ENCODE measurements around the gene PRCP. TPM values are rescaled to one million over a fixed set of nuclear protein-coding genes. Genes with fewer than 3 reads are reported as not detected.
A peak's percentile ranks its signal among the peaks of the same experiment; 100 is the strongest.

The PRCP gene
- polyA plus RNA-seq, 1 donor from 2014 or later, result 48.8 TPM

DNA sequence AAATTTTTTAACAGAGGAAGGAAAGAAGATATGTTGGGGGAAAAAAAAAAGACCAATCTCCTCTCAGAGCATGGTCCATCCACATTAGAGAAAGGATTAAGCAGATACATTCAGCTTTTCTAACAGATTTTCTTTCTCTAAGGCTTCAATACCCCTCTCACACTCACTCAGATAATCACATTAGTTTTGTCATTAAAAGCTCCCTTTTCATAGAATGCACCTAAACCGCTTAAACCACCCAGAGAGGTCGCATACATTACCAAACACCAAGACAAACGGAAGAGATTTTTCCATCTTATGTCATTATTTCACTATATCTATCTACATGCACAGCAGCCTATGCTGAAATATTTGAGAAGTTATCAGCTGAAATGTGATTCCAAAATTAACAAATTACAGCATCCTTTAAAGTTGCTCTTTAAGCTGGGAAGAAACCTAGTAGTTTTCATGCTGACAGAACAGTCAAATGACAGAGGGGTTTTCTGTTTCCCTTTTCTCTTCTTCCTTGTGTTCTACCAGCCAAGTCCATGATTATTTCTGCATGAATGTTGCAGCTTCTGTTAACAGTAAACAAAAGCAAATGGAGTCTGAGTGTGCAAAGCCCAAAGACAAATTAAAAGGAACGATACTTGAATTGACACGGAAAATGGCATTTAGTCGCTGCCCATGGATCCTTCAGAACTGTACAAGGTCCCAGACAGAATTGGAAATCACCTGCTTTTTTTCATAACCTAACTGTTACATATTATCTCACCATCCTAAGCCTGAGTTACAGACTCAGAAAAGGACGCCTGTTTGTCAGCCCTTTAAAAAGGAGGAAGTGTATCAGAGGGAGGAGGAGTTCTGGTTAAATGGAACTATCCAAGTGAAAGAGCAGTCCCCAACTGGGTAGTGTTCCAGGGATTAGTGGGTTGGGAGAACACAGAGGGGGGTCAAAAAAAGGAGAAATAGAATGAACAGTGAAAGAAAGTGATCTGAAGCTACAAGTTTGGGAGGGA is 54.6 kb downstream of the PRCP start:
- Mint-ChIP-seq H3K27me3 (no peaks in the 10 kb centered on the region), H3K9me3 (no peaks in the 10 kb centered on the region), H3K36me3 (peaks cover 5% of the 10 kb centered on the region), H3K4me3 (no peak overlapping the region), H3K4me1 (peaks cover 0 to 1% (median 0%) of the 10 kb centered on the region in 3 donors), H3K27ac (peak overlapping the region in 2 of 3 donors; percentile 2 to 85)

DNA sequence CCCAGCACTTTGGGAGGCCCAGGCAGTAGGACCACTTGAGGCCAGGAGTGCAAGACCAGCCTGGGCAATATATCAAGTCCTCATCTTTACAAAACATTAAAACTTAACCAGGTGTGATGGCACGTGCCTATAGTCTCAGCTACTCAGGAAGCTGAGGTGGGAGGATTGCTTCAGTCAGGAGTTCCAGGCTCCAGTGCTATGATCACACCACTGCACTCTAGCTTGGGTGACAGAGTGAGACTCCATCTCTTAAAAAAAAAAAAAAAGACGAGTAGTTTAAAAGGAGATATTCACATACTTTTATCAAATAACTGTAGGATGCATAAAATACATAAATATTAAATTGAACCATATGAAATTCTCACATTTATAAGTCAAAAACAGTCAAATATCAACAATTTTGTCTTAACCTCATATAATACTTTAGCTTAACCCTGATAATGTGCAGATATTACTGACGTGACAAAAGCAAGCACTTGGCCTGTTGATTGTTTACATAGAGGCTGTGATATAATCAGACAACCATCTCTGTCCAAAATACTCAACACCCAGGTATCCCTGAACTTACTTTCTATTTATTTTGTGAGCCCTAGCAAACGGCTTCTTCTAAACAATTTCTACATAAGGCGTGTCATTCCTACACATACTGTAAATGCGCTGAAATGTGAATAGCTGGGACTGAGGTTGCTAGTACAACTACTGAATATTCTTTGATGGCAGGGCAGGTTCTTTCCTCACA is 57.0 kb downstream of the PRCP start:
- H3K4me3 Mint-ChIP-seq, result no peak overlapping the region
- no peaks in the 10 kb centered on the region for H3K27me3 Mint-ChIP-seq
- H3K27ac Mint-ChIP-seq, result peak overlapping the region in 1 of 3 donors; percentile 8

GRCh38 chr11:82842019-82842418 is 58.2 kb downstream of the PRCP start:
- Mint-ChIP-seq H3K27me3 (no peaks in the 10 kb centered on the region), H3K27ac (no peak overlapping the region)

More for the DNA sequence above, 57.0 kb downstream of the PRCP start:
- Mint-ChIP-seq H3K4me1 (peaks cover 0 to 1% (median 0%) of the 10 kb centered on the region in 3 donors), H3K36me3 (peaks cover 10% of the 10 kb centered on the region), H3K9me3 (no peaks in the 10 kb centered on the region)

DNA sequence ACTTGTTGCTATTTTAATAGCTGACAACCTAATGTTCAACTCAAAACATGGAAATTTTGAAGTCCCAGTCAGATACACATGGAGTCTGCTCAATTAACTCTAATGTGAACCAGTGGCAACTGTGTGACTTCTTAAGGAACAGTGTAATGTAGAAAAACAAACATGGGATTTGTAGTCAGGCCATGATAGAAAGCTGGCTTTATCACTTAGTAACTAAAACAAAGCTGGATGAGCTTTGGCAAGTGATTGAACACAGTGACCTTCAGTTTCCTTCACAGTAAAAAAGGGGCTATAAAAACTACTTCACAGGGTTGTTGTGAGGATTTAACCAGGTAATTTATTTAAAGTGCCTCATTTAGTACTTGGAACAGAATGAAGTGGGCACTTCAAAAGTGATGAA is 62.6 kb downstream of the PRCP start:
- H3K4me1 Mint-ChIP-seq, result peaks cover 0 to 1% (median 0%) of the 10 kb centered on the region in 3 donors
- no peak overlapping the region for H3K4me3 Mint-ChIP-seq
- peaks cover 22% of the 10 kb centered on the region for H3K36me3 Mint-ChIP-seq
- H3K27ac Mint-ChIP-seq, result no peak overlapping the region
- H3K9me3 Mint-ChIP-seq, result no peaks in the 10 kb centered on the region
- H3K27me3 Mint-ChIP-seq, result no peaks in the 10 kb centered on the region

More at GRCh38 chr11:82842019-82842418, 58.2 kb downstream of the PRCP start:
- H3K4me1 Mint-ChIP-seq, result peaks cover 0 to 1% (median 0%) of the 10 kb centered on the region in 3 donors
- H3K4me3 Mint-ChIP-seq, result no peak overlapping the region
- peaks cover 10% of the 10 kb centered on the region for H3K36me3 Mint-ChIP-seq
- no peaks in the 10 kb centered on the region for H3K9me3 Mint-ChIP-seq

GRCh38 chr11:82832983-82833382 is 67.2 kb downstream of the PRCP start:
- Mint-ChIP-seq H3K36me3 (peaks cover 31% of the 10 kb centered on the region), H3K27ac (no peak overlapping the region), H3K9me3 (peaks cover 0 to 2% (median 0%) of the 10 kb centered on the region in 3 donors), H3K4me1 (peaks cover 0 to 5% (median 0%) of the 10 kb centered on the region in 3 donors), H3K27me3 (no peaks in the 10 kb centered on the region), H3K4me3 (no peak overlapping the region)

DNA sequence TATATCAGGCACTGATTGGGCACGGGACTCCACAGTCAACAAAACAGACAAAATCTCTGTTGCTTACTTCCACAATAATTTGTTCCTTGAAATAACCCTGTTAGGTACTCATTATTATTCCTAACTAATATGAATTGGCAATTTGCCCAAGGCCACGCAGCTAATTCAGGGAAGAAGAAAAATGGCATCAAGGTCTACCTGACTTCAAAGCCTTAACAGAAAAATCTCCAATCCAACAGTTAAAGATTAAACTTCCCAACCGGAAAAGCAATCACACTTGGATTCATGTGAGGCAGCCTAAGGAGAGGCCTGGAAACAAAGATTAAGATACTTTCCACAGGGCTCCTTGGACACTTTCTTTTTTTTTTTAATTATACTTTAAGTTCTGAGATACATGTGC is 68.9 kb downstream of the PRCP start:
- peaks cover 0 to 5% (median 3%) of the 10 kb centered on the region in 3 donors for H3K4me1 Mint-ChIP-seq
- H3K27me3 Mint-ChIP-seq, result no peaks in the 10 kb centered on the region
- H3K27ac Mint-ChIP-seq, result no peak overlapping the region
- peaks cover 38% of the 10 kb centered on the region for H3K36me3 Mint-ChIP-seq
- no peak overlapping the region for H3K4me3 Mint-ChIP-seq
- H3K9me3 Mint-ChIP-seq, result peaks cover 0 to 3% (median 2%) of the 10 kb centered on the region in 3 donors

- no peak overlapping the region for H3K27ac Mint-ChIP-seq
- H3K36me3 Mint-ChIP-seq, result peaks cover 35% of the 10 kb centered on the region
- no peak overlapping the region for H3K4me3 Mint-ChIP-seq
- H3K4me1 Mint-ChIP-seq, result peaks cover 0 to 5% (median 3%) of the 10 kb centered on the region in 3 donors
- peaks cover 0 to 3% (median 2%) of the 10 kb centered on the region in 3 donors for H3K9me3 Mint-ChIP-seq
- H3K27me3 Mint-ChIP-seq, result no peaks in the 10 kb centered on the region
Measured at GRCh38 chr11:82830746-82831145, 69.5 kb downstream of the PRCP start.

DNA sequence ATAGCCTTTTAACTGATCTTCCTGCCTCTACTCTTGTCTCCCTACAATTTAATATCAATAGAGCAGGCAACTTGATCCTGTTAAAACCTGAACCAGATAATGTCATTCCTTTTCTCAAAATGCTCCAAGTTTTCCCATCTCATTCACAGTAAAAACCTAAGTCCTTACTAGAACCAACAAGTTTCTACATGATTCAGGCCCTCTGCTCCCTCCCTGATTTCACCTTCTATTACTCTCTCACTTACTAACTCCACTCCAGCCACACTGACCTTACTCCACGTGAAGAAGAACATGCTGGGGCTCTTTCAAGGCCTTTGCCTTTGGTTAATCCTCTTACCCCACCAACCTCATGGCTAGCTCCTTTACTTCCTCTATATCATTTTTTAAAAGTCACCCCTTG is 71.1 kb downstream of the PRCP start:
- Mint-ChIP-seq H3K4me1 (peaks cover 0 to 5% (median 3%) of the 10 kb centered on the region in 3 donors), H3K4me3 (no peak overlapping the region), H3K27ac (no peak overlapping the region), H3K27me3 (no peaks in the 10 kb centered on the region), H3K36me3 (peaks cover 36% of the 10 kb centered on the region), H3K9me3 (peaks cover 0 to 3% (median 2%) of the 10 kb centered on the region in 3 donors)

GRCh38 chr11:82828472-82828871 is 71.8 kb downstream of the PRCP start:
- Mint-ChIP-seq H3K9me3 (peaks cover 0 to 3% (median 2%) of the 10 kb centered on the region in 3 donors), H3K4me3 (no peak overlapping the region), H3K27me3 (no peaks in the 10 kb centered on the region), H3K27ac (no peak overlapping the region), H3K4me1 (peaks cover 0 to 5% (median 3%) of the 10 kb centered on the region in 3 donors), H3K36me3 (peaks cover 36% of the 10 kb centered on the region)

DNA sequence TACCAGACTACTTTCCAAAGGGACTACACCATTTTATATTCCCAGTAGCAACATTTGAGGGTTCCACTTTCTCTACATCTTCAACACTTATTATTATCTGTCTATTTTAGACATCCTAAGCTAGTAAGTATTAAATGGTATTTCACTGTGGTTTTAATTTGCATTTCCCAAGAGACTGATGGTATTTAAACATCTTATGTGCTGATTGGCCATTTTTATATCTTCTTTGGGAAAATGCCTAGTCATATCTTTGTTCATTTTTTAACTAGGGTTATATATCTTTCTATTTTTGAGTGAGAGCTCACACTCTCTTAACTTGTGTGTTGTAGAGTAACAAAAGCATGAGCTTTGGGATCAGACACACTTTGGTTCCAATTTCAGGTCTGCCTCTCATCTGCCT is 73.7 kb downstream of the PRCP start:
- Mint-ChIP-seq H3K4me3 (no peak overlapping the region), H3K27ac (peak overlapping the region in 1 of 3 donors; percentile 41), H3K4me1 (peaks cover 0 to 5% (median 3%) of the 10 kb centered on the region in 3 donors), H3K9me3 (peaks cover 0 to 3% (median 0%) of the 10 kb centered on the region in 3 donors), H3K27me3 (no peaks in the 10 kb centered on the region), H3K36me3 (peaks cover 27% of the 10 kb centered on the region)

- H3K4me1 Mint-ChIP-seq, result peaks cover 0 to 3% (median 0%) of the 10 kb centered on the region in 3 donors
- no peaks in the 10 kb centered on the region for H3K27me3 Mint-ChIP-seq
- peaks cover 0 to 3% (median 0%) of the 10 kb centered on the region in 3 donors for H3K9me3 Mint-ChIP-seq
- no peak overlapping the region for H3K4me3 Mint-ChIP-seq
- H3K27ac Mint-ChIP-seq, result no peak overlapping the region
- H3K36me3 Mint-ChIP-seq, result peaks cover 33% of the 10 kb centered on the region
Measured at GRCh38 chr11:82823647-82824619, 76.3 kb downstream of the PRCP start.

- Mint-ChIP-seq H3K36me3 (peaks cover 12% of the 10 kb centered on the region), H3K27me3 (peaks cover 6% of the 10 kb centered on the region), H3K4me3 (no peak overlapping the region), H3K9me3 (no peaks in the 10 kb centered on the region), H3K4me1 (no peaks in the 10 kb centered on the region), H3K27ac (no peak overlapping the region)
Measured at GRCh38 chr11:82818409-82819043, 81.7 kb downstream of the PRCP start.

- Mint-ChIP-seq H3K4me3 (no peak overlapping the region), H3K9me3 (no peaks in the 10 kb centered on the region), H3K36me3 (peaks cover under 1% of the 10 kb centered on the region), H3K27me3 (peaks cover 10% of the 10 kb centered on the region), H3K4me1 (no peaks in the 10 kb centered on the region), H3K27ac (no peak overlapping the region)
Measured at GRCh38 chr11:82815406-82815805, 84.8 kb downstream of the PRCP start.

DNA sequence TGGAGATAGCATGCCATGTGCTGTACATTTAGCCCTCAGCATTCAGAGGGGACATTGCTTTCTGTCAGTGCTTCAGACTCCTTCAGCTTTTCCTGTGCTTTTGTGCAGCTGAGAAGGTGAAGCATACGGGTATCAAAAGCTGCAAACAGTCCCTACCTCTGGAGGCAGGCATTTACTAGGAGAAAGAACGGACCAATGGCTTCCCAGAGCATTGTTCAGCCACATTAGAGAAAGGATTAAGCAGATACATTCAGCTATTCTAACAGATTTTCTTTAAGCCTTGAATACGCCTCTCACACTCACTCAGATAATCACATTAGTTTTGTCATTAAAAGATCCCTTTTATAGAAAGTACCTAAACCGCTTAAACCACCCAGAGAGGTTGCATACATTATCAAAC is 85.9 kb downstream of the PRCP start:
- H3K9me3 Mint-ChIP-seq, result no peaks in the 10 kb centered on the region
- peaks cover 10% of the 10 kb centered on the region for H3K27me3 Mint-ChIP-seq
- H3K27ac Mint-ChIP-seq, result no peak overlapping the region
- H3K4me1 Mint-ChIP-seq, result no peaks in the 10 kb centered on the region
- no peak overlapping the region for H3K4me3 Mint-ChIP-seq
- no peaks in the 10 kb centered on the region for H3K36me3 Mint-ChIP-seq

Measured in IgD-negative memory B cell (primary cell).